Hepatocyte (in vitro differentiated cells): ENCODE results near the gene SLC25A27. TPM values are rescaled to one million over a fixed set of nuclear protein-coding genes. Genes with fewer than 3 reads are reported as not detected.

Experiments
- DNase-seq: peaks from one replicate; pipeline ENCODE4 v3.0.0-alpha.2; 2016; ENCODE audit warnings: low spot score
- H2AFZ ChIP-seq: fragments of 200-600 bp; sonication (generic); 2 replicates; pipeline ENCODE4 v1.6.0; 2016; ENCODE audit warnings: antibody characterized with exemption, mild to moderate bottlenecking
- H3K27ac ChIP-seq: fragments of 200-600 bp; sonication (generic); 2 replicates; pipeline ENCODE4 v1.5.1; 2016; ENCODE audit warnings: mild to moderate bottlenecking
- H3K27me3 ChIP-seq: fragments of 200-600 bp; sonication (generic); 2 replicates; pipeline ENCODE4 v1.6.1; 2016
- H3K36me3 ChIP-seq: fragments of 200-600 bp; sonication (generic); replicated peaks from 2 replicates; pipeline ENCODE4 v1.5.1; 2016; ENCODE audit warnings: low read depth; ENCODE audit not compliant: insufficient read depth
- H3K4me1 ChIP-seq: fragments of 200-600 bp; sonication (generic); 2 replicates; pipeline ENCODE4 v1.5.1; 2016; ENCODE audit warnings: mild to moderate bottlenecking, moderate library complexity; ENCODE audit not compliant: insufficient read depth
- H3K4me2 ChIP-seq: fragments of 200-600 bp; sonication (generic); 2 replicates; pipeline ENCODE4 v1.6.0; 2016
- H3K4me3 ChIP-seq: fragments of 200-600 bp; sonication (generic); 2 replicates; pipeline ENCODE4 v1.5.1; 2016; ENCODE audit warnings: mild to moderate bottlenecking
- H3K79me2 ChIP-seq: fragments of 200-600 bp; sonication (generic); 2 replicates; pipeline ENCODE4 v1.6.0; 2017; ENCODE audit warnings: mild to moderate bottlenecking
- H3K9me2 ChIP-seq: fragments of 200-600 bp; sonication (generic); replicated peaks from 2 replicates; pipeline ENCODE4 v1.6.0; 2017; ENCODE audit warnings: mild to moderate bottlenecking; ENCODE audit not compliant: insufficient read depth
- H3K9me3 ChIP-seq: fragments of 200-600 bp; sonication (generic); 2 replicates; pipeline ENCODE4 v1.5.1; 2016; ENCODE audit warnings: low read depth, mild to moderate bottlenecking
- H4K20me1 ChIP-seq: fragments of 200-600 bp; sonication (generic); 2 replicates; pipeline ENCODE4 v1.6.0; 2016; ENCODE audit warnings: mild to moderate bottlenecking; ENCODE audit not compliant: insufficient read depth, poor library complexity, severe bottlenecking
- EZH2 ChIP-seq: fragments of 200-600 bp; sonication (generic); IDR thresholded peaks from 2 replicates; pipeline ENCODE4 v1.6.1; 2016; ENCODE audit warnings: antibody characterized with exemption, mild to moderate bottlenecking, borderline replicate concordance
- EZH2phosphoT487 ChIP-seq: fragments of 200-600 bp; sonication (generic); IDR thresholded peaks from one replicate; pipeline ENCODE4 v1.6.1; 2018; ENCODE audit warnings: antibody characterized with exemption, mild to moderate bottlenecking, low read depth, moderate library complexity; ENCODE audit not compliant: unreplicated experiment, severe bottlenecking
- WGBS: methylation state at CpG from one replicate; pipeline ENCODE4 v1.1.6; 2016; ENCODE audit warnings: low lambda C conversion rate; ENCODE audit errors: missing lambda C conversion rate; 5-methylcytosine and 5-hydroxymethylcytosine counted together
- polyA plus RNA-seq: library from polyadenylated mRNA; unstranded; fragments of >200 nt; fragmentation: Nextera tagmentation; extraction: Ambion mirVana; gene quantifications from 2 replicates; pipeline ENCODE4 v1.2.1, GENCODE V29; 2016
- total RNA-seq: library from RNA; depleted of rRNA; stranded (reverse); fragments of >200 nt; gene quantifications from 2 replicates; pipeline ENCODE4 v1.2.3, GENCODE V29; 2014
- TF ChIP-seq, protein P1 (sequence below): fragments of 200-600 bp; sonication (generic); IDR thresholded peaks from 2 replicates; pipeline ENCODE4 v1.5.1; 2016; ENCODE audit warnings: antibody characterized with exemption, mild to moderate bottlenecking; ENCODE audit not compliant: poor library complexity

SLC25A27 gene
- total and polyA plus RNA-seq, 2 experiments from 2014 or later = 3.0 to 11.9 TPM

DNA sequence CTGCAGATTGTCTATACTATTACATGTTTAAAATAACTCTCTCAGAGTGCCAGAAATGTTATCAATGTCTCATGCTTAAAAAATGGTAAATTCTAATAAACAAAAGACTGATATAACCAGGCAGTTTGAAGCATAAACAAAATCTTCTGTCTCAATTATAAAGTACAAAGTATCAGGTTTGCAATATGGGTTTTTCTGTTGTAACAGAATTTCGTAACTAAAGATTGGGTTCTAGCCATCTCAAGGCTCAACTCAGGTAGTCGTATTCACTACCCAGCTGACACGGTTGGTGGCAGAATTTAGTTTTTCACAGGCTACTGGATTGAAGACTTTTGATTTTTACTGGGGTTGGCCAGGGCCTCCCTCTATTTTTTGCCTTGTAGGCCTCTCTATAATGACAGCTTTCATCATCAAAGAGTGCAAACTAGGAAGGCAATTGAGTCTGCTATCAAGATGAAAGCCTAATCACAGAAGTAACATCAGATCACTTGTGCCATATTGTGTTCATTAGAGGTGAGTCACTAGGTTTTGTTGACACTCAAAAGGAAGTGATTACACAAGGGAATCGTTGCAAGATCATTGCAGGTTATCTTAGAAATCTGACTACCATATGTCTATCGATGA is 3.8 kb upstream of the SLC25A27 start:
- Histone ChIP-seq H3K4me1 (no peaks in the 10 kb centered on the region), H3K79me2 (no peaks in the 10 kb centered on the region), H3K9me3 (no peaks in the 10 kb centered on the region), H3K9me2 (no peaks in the 10 kb centered on the region), H4K20me1 (no peaks in the 10 kb centered on the region), H3K36me3 (no peaks in the 10 kb centered on the region), H3K4me2 (no peak overlapping the region), H3K4me3 (no peak overlapping the region), H2AFZ (no peak overlapping the region), H3K27ac (no peak overlapping the region), H3K27me3 (peaks cover 2% of the 10 kb centered on the region)
- WGBS = 66% methylated on average over 5 of the region's 5 CpGs
- DNase-seq = peak; percentile 17
- TF ChIP-seq, protein P1, sequence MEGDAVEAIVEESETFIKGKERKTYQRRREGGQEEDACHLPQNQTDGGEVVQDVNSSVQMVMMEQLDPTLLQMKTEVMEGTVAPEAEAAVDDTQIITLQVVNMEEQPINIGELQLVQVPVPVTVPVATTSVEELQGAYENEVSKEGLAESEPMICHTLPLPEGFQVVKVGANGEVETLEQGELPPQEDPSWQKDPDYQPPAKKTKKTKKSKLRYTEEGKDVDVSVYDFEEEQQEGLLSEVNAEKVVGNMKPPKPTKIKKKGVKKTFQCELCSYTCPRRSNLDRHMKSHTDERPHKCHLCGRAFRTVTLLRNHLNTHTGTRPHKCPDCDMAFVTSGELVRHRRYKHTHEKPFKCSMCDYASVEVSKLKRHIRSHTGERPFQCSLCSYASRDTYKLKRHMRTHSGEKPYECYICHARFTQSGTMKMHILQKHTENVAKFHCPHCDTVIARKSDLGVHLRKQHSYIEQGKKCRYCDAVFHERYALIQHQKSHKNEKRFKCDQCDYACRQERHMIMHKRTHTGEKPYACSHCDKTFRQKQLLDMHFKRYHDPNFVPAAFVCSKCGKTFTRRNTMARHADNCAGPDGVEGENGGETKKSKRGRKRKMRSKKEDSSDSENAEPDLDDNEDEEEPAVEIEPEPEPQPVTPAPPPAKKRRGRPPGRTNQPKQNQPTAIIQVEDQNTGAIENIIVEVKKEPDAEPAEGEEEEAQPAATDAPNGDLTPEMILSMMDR = no peak
- TF ChIP-seq EZH2 (no peak), EZH2phosphoT487 (no peak)

DNA sequence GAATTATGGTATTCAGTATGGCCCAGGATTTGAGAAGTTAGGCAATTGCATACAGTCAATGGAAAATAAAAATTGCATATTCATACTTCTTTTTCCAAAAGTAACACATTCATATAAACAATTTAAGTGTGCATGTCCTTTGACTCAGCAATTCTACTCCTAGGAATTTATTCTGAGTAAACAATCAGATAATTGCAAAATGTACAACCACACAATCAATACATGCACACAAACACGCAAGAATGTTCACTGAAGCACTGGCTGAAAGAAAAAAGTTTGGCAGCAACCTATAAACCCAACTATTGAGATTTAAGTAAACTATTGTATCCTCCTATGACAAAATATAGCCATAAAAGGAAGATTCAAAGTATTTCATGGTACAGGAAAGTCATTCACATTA is 1.8 kb upstream of the SLC25A27 start:
- Histone ChIP-seq H3K27ac (no peak overlapping the region), H3K4me1 (no peaks in the 10 kb centered on the region)

DNA sequence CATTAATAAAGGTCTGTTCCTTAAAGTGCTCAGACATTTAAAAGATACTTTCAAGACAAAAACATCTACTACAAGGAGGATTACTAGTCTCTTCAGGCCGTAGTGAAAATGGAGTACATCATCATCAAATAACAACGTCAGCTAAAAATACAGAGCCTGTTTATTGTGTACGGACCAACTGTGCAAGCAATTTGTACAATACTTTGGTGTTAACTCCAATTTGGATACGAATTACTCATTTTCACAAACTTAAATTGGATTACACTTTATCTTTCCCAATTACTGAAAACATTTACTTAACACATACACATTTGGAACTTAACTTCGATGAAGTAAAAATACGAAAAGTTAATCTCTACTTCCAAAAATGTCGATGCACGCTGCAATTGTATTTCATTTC is 959 bp upstream of the SLC25A27 start:
- 16% methylated on average over 8 of the region's 8 CpGs for whole genome bisulfite sequencing
- Histone ChIP-seq H3K9me2 (no peaks in the 10 kb centered on the region), H2AFZ (peak overlapping the region; percentile 75), H3K79me2 (no peaks in the 10 kb centered on the region), H3K4me2 (peak overlapping the region; percentile 93), H3K9me3 (no peaks in the 10 kb centered on the region), H3K27me3 (peaks cover 2% of the 10 kb centered on the region), H4K20me1 (no peaks in the 10 kb centered on the region), H3K4me3 (peak overlapping the region; percentile 45), H3K36me3 (no peaks in the 10 kb centered on the region), H3K4me1 (no peaks in the 10 kb centered on the region), H3K27ac (peak overlapping the region; percentile 64)
- TF ChIP-seq, protein P1 = no peak
- no peak for TF ChIP-seq EZH2
- TF ChIP-seq EZH2phosphoT487 = no peak
- no peak for DNase-seq

More for the DNA sequence above, 1.8 kb upstream of the SLC25A27 start:
- no peaks in the 10 kb centered on the region for H4K20me1 ChIP-seq
- no peaks in the 10 kb centered on the region for H3K9me2 ChIP-seq
- H3K4me2 ChIP-seq = peak overlapping the region; percentile 93
- no peak for DNase-seq
- H3K27me3 ChIP-seq = peaks cover 2% of the 10 kb centered on the region
- TF ChIP-seq, protein P1 = no peak
- TF ChIP-seq EZH2 (no peak), EZH2phosphoT487 (no peak)
- H3K9me3 ChIP-seq = no peaks in the 10 kb centered on the region
- WGBS = 50% methylated on average over 1 of the region's 1 CpG
- H3K79me2 ChIP-seq = no peaks in the 10 kb centered on the region
- H3K36me3 ChIP-seq = no peaks in the 10 kb centered on the region
- H2AFZ ChIP-seq = no peak overlapping the region
- H3K4me3 ChIP-seq = peak overlapping the region; percentile 45
